ENCODE results near the gene USP7.
A peak's percentile ranks its signal among the peaks of the same experiment; 100 is the strongest.
"Not testable (repeated sequence)": the region's sequence is repeated elsewhere in the genome, so short reads cannot be mapped to it uniquely, and the experiment has no call there.

USP7 gene

DNA sequence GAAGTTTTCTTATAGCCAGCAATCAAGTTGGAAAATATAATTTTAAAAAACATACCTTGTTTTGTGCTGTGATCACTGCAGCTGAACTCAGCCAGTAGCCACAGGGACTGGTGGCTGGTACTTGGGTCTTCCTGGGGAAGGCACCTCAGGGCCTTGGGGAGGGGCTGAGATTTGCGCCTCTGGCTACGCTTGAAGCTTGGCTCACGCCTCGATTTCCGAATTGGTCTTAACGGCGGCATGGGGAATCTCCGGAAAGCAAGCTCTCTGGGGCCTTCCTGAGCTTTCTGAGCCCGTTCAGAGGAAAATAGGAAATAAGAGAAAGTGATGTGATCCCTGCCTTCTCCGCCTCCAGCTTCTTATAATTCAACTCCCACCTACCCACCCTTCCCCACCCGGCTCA lies 11.3 kb upstream of the USP7 start:
- Histone ChIP-seq H3K9me3 (ENCODE audit: control insufficient read depth, insufficient read depth, low read depth, low read length) (peaks cover 3% of the 10 kb centered on the region; the same call in 1 of the 2 replicates), H3K27me3 (ENCODE audit: control insufficient read depth, insufficient read depth, low read length) (no peaks in the 10 kb centered on the region), H3K4me1 (ENCODE audit: control insufficient read depth, insufficient read depth, low read length) (no peaks in the 10 kb centered on the region), H3K9ac (ENCODE audit: low read length) (no peak overlapping the region), H3K4me3 (ENCODE audit: low read depth, low read length) (no peak overlapping the region), H3K27ac (ENCODE audit: low read depth, low read length) (no peak overlapping the region), H3K36me3 (ENCODE audit: control insufficient read depth, insufficient read depth, low read length) (no peaks in the 10 kb centered on the region)

DNA sequence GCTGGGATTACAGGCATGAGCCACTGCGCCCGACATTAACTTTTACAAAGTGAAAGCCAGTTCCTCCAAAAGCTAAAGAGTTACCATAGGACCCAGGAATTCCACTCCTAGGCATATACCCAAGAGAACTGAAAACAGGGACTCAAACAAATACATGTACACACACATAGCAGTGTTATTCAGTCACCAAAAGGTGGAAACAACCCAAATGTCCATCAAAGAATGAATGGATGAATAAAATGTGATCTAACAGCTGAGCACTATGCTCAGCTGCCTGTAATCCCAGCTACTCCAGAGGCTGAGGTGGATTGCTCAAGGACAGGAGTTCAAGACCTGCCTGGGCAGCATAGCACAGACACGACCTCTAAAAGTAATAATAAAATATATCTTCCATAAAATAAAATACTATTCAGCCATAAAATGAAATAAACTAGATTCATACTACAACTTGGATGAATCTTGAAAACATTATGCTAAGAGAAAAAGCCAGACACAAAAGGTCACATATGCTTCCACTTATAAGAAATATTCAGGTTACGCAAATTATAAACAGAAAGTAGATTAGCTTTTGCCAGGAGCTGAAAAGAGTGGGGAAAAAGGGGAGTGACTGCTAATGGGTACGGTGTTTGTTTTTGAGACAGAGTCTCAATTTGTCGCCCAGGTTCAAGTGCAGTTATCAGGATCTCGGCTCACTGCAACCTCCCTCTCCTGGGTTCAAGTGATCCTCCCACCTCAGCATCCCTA lies 9.3 kb upstream of the USP7 start:
- Histone ChIP-seq H3K4me1 (ENCODE audit: control insufficient read depth, insufficient read depth, low read length) (no peaks in the 10 kb centered on the region), H3K9me3 (ENCODE audit: control insufficient read depth, insufficient read depth, low read depth, low read length) (no peaks in the 10 kb centered on the region), H3K27me3 (ENCODE audit: control insufficient read depth, insufficient read depth, low read length) (no peaks in the 10 kb centered on the region), H3K27ac (ENCODE audit: low read depth, low read length) (no peak overlapping the region), H3K4me3 (ENCODE audit: low read depth, low read length) (no peak overlapping the region), H3K9ac (ENCODE audit: low read length) (no peak overlapping the region), H3K36me3 (ENCODE audit: control insufficient read depth, insufficient read depth, low read length) (no peaks in the 10 kb centered on the region)

DNA sequence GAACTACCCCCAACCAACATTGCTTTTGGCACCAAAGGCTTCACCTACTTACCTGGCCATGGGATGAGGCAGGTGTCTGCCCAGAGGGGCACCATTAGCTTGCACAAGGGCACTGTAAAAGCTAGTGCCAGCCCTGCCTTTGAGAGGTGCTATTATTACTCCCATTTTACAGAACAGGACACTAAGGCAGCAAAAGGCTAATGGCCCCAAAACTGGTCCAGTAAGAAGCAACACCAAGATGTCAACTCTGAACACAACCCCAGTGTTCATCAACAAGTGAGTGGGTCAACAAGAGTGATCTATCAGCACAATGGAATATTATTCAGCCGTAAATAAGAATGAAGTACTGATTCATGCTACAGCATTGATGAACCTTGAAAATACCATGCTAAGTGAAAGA lies 7.7 kb upstream of the USP7 start:
- Histone ChIP-seq H3K27ac (ENCODE audit: low read depth, low read length) (no peak overlapping the region), H3K4me3 (ENCODE audit: low read depth, low read length) (no peak overlapping the region), H3K9ac (ENCODE audit: low read length) (no peak overlapping the region), H3K27me3 (ENCODE audit: control insufficient read depth, insufficient read depth, low read length) (no peaks in the 10 kb centered on the region), H3K36me3 (ENCODE audit: control insufficient read depth, insufficient read depth, low read length) (no peaks in the 10 kb centered on the region), H3K9me3 (ENCODE audit: control insufficient read depth, insufficient read depth, low read depth, low read length) (no peaks in the 10 kb centered on the region), H3K4me1 (ENCODE audit: control insufficient read depth, insufficient read depth, low read length) (peaks cover 13% of the 10 kb centered on the region)

DNA sequence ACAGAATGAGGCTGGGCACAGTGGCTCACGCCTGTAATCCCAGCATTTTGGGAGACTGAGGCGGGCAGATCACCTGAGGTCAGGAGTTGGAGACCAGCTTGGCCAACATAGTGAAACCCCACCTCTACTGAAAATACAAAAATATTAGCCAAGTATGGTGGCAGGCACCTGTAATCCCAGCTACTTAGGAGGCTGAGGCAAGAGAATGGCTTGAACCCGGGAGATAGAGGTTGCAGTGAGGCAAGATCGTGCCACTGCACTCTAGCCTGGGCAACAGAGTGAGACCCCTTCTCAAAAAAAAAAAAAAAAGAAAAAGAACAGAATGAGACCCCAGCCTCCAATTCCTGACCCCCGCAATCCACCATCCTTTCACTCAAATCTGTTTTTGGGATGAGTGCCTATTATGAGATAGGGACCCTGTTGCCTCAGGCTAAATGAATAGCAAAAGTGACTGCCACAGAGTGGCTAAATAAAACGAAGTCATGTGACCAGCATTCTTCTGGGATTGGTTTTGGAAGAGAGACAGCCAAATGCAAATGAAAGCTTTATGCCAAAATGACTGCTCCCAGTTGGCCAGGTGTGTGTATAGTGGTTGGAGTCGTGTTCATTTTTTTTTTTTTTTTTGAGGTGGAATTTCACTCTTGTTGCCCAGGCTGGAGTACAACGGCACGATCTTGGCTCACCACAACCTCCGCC lies 5.6 kb upstream of the USP7 start:
- H3K27me3 ChIP-seq (ENCODE audit: control insufficient read depth, insufficient read depth, low read length); H3K9ac ChIP-seq (ENCODE audit: low read length); H3K9me3 ChIP-seq (ENCODE audit: control insufficient read depth, insufficient read depth, low read depth, low read length); H3K4me3 ChIP-seq (ENCODE audit: low read depth, low read length); H3K36me3 ChIP-seq (ENCODE audit: control insufficient read depth, insufficient read depth, low read length); H3K27ac ChIP-seq (ENCODE audit: low read depth, low read length): not testable (repeated sequence)
- peaks cover 22% of the 10 kb centered on the region for H3K4me1 ChIP-seq (ENCODE audit: control insufficient read depth, insufficient read depth, low read length)

DNA sequence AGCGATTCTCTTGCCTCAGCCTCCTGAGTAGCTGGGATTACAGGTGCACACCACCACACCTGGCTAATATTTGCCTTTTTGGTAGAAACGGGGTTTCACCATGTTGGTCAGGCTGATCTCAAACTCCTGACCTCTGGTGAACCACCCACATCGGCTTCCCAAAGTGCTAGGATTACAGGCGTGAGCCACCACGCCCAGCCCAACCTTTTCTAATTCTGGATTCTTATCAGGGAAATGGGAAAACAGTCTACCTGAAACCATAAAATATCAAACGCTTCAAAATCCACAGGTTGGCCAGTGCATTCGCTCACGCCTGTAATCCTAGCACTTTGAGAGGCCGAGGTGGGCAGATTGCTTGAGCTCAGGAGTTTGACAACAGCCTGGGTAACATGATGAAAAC lies 4.3 kb upstream of the USP7 start:
- not testable (repeated sequence) for H3K4me3 ChIP-seq (ENCODE audit: low read depth, low read length); H3K9me3 ChIP-seq (ENCODE audit: control insufficient read depth, insufficient read depth, low read depth, low read length); H3K27me3 ChIP-seq (ENCODE audit: control insufficient read depth, insufficient read depth, low read length); H3K27ac ChIP-seq (ENCODE audit: low read depth, low read length); H3K36me3 ChIP-seq (ENCODE audit: control insufficient read depth, insufficient read depth, low read length)
- Histone ChIP-seq H3K4me1 (ENCODE audit: control insufficient read depth, insufficient read depth, low read length) (peaks cover 22% of the 10 kb centered on the region), H3K9ac (ENCODE audit: low read length) (peak overlapping the region; percentile 10)

- H3K9ac ChIP-seq (ENCODE audit: low read length), result peak overlapping the region; percentile 80
- H3K4me3 ChIP-seq (ENCODE audit: low read depth, low read length), result no peak overlapping the region
- no peaks in the 10 kb centered on the region for H3K9me3 ChIP-seq (ENCODE audit: control insufficient read depth, insufficient read depth, low read depth, low read length)
- no peaks in the 10 kb centered on the region for H3K36me3 ChIP-seq (ENCODE audit: control insufficient read depth, insufficient read depth, low read length)
- H3K27me3 ChIP-seq (ENCODE audit: control insufficient read depth, insufficient read depth, low read length), result no peaks in the 10 kb centered on the region
- peak overlapping the region; percentile 80; the same call in 1 of the 2 replicates for H3K27ac ChIP-seq (ENCODE audit: low read depth, low read length)
- H3K4me1 ChIP-seq (ENCODE audit: control insufficient read depth, insufficient read depth, low read length), result peaks cover 22% of the 10 kb centered on the region
Observed at GRCh38 chr16:8967132-8967821, 3.6 kb upstream of the USP7 start.

GRCh38 chr16:8966817-8967131 lies 3.1 kb upstream of the USP7 start:
- Histone ChIP-seq H3K9me3 (ENCODE audit: control insufficient read depth, insufficient read depth, low read depth, low read length) (no peaks in the 10 kb centered on the region), H3K27ac (ENCODE audit: low read depth, low read length) (peak overlapping the region; percentile 80; the same call in 1 of the 2 replicates), H3K27me3 (ENCODE audit: control insufficient read depth, insufficient read depth, low read length) (no peaks in the 10 kb centered on the region), H3K36me3 (ENCODE audit: control insufficient read depth, insufficient read depth, low read length) (no peaks in the 10 kb centered on the region), H3K4me1 (ENCODE audit: control insufficient read depth, insufficient read depth, low read length) (peaks cover 22% of the 10 kb centered on the region), H3K4me3 (ENCODE audit: low read depth, low read length) (no peak overlapping the region), H3K9ac (ENCODE audit: low read length) (peak overlapping the region; percentile 80)

DNA sequence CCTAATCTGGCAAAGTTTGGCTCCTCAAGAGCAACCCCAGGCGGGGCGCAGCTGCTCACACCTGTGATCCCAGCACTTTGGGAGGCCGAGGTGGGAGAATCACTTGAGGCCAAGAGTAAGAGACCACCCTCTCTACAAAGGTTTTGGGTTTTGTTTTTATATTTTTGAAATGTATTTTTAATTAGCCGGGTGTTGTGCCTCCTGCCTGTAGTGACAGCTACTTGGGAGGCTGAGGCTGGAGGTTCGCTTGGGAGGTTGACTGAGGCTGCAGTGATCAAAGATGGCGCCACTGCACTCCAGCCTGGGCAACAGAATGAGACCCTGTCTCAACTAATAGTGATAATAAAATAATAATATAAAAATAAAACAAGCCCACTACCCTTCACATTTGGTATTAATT lies 756 bp upstream of the USP7 start:
- H3K4me1 ChIP-seq (ENCODE audit: control insufficient read depth, insufficient read depth, low read length), result peaks cover 42% of the 10 kb centered on the region
- H3K36me3 ChIP-seq (ENCODE audit: control insufficient read depth, insufficient read depth, low read length), result no peaks in the 10 kb centered on the region
- peak overlapping the region; percentile 83 for H3K9ac ChIP-seq (ENCODE audit: low read length)
- H3K27ac ChIP-seq (ENCODE audit: low read depth, low read length), result peak overlapping the region; percentile 81; the same call in 1 of the 2 replicates
- H3K4me3 ChIP-seq (ENCODE audit: low read depth, low read length), result peak overlapping the region; percentile 62
- no peaks in the 10 kb centered on the region for H3K9me3 ChIP-seq (ENCODE audit: control insufficient read depth, insufficient read depth, low read depth, low read length)
- H3K27me3 ChIP-seq (ENCODE audit: control insufficient read depth, insufficient read depth, low read length), result no peaks in the 10 kb centered on the region

GRCh38 chr16:8963010-8963820 lies 491 bp downstream of the USP7 start:
- Histone ChIP-seq H3K4me1 (ENCODE audit: control insufficient read depth, insufficient read depth, low read length) (peaks cover 55% of the 10 kb centered on the region), H3K27me3 (ENCODE audit: control insufficient read depth, insufficient read depth, low read length) (no peaks in the 10 kb centered on the region), H3K4me3 (ENCODE audit: low read depth, low read length) (peak overlapping the region; percentile 78), H3K27ac (ENCODE audit: low read depth, low read length) (peak overlapping the region; percentile 61; the same call in 1 of the 2 replicates), H3K9me3 (ENCODE audit: control insufficient read depth, insufficient read depth, low read depth, low read length) (no peaks in the 10 kb centered on the region), H3K36me3 (ENCODE audit: control insufficient read depth, insufficient read depth, low read length) (no peaks in the 10 kb centered on the region), H3K9ac (ENCODE audit: low read length) (peak overlapping the region; percentile 88)

GRCh38 chr16:8962393-8963009 lies 1.2 kb downstream of the USP7 start:
- Histone ChIP-seq H3K27ac (ENCODE audit: low read depth, low read length) (peak overlapping the region; percentile 61; the same call in 1 of the 2 replicates), H3K27me3 (ENCODE audit: control insufficient read depth, insufficient read depth, low read length) (no peaks in the 10 kb centered on the region), H3K9ac (ENCODE audit: low read length) (peak overlapping the region; percentile 88), H3K4me3 (ENCODE audit: low read depth, low read length) (peak overlapping the region; percentile 78), H3K4me1 (ENCODE audit: control insufficient read depth, insufficient read depth, low read length) (peaks cover 59% of the 10 kb centered on the region), H3K36me3 (ENCODE audit: control insufficient read depth, insufficient read depth, low read length) (no peaks in the 10 kb centered on the region), H3K9me3 (ENCODE audit: control insufficient read depth, insufficient read depth, low read depth, low read length) (no peaks in the 10 kb centered on the region)

All from HUES6 (cell line).